Colonic mucosa (tissue), 4 donors: Measurements from ENCODE around the gene KRTAP5-3. TPM values are rescaled to one million over a fixed set of nuclear protein-coding genes. Genes with fewer than 3 reads are reported as not detected.
"Not testable (repeated sequence)": the region's sequence is repeated elsewhere in the genome, so short reads cannot be mapped to it uniquely, and the experiment has no call there.

ENCODE experiments used
- DNase-seq: peaks from one replicate; pipeline ENCODE4 v3.0.0-alpha.2; 2020
- H3K27ac ChIP-seq: fragments of 200-600 bp; one replicate; pipeline ENCODE4 v1.8.0; 2021
- H3K27me3 ChIP-seq: fragments of 200-600 bp; one replicate; pipeline ENCODE4 v1.8.0; 2021
- H3K36me3 ChIP-seq: fragments of 200-600 bp; one replicate; pipeline ENCODE4 v1.8.0; 2021
- H3K4me1 ChIP-seq: fragments of 200-600 bp; one replicate; pipeline ENCODE4 v1.8.0; 2021; ENCODE audit warnings: mild to moderate bottlenecking
- H3K4me3 ChIP-seq: fragments of 200-600 bp; one replicate; pipeline ENCODE4 v1.8.0; 2021
- H3K9ac ChIP-seq, 2 donors: one replicate each; pipeline ENCODE4 v1.7.0; 2013; ENCODE audit warnings: control low read depth in 2 of 2, low read depth in 2 of 2, low read length in 2 of 2
- H3K9me3 ChIP-seq: fragments of 200-600 bp; one replicate; pipeline ENCODE4 v1.8.0; 2021
- intact Hi-C: fragments of 100-400 bp; cut with DNase I; formaldehyde crosslinking; loops from one replicate; pipeline ENCODE4 v1.14.1; 2022
- total RNA-seq, 2 donors: library from RNA; stranded (reverse); fragmentation: NEBNext Ultra II Directional in 1 of 2; extraction: Animal tissue kit (Norgen Biotek cat#: 25700) in 1 of 2; gene quantifications; one replicate each; pipeline ENCODE4 v1.2.1, GENCODE V29; 2021
- TF ChIP-seq, protein P1 (sequence below): fragments of 200-600 bp; IDR thresholded peaks from one replicate; pipeline ENCODE4 v1.8.0; 2022; ENCODE audit warnings: antibody characterized with exemption, mild to moderate bottlenecking
- donor health status: healthy.
- donor health status: DM: no; HTN: no; CAD: no.
- donor health status: DM: no; HTN: no; CAD: no.

KRTAP5-3 gene
- total RNA-seq, 2 donors from 2014 or later: not detected

- H3K9ac ChIP-seq: no peak within 1 kb of the TSS
Measured at GRCh38 chr11:1622086-1622485, 13.8 kb upstream of the KRTAP5-3 start, which contains the start of gene KRTAP5-4. TSS of gene KRTAP5-4 (minus strand) at chr11:1622138. CDS start at chr11:1622093, 45 bp downstream.

DNA sequence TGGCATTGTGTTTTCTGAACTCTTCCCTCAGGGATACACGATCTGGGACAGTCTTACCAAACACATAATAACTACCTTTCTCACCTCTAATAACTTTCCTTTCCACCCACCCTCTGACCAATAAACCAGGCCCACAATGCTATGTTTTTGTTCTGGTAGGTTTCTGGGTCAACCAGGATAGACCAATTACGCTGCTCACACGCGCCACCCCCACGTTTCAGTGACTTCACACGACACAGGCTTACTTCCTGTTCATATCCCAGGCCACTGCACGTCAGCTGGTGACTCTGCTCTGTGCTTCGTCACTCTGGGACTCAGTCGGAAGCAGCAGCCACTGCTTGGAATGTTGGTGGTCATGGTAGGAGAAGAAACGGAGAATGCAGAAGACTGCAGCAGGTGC lies 11.2 kb upstream of the KRTAP5-3 start:
- Histone ChIP-seq H3K9ac (no peak overlapping the region), H3K9me3 (no peaks in the 10 kb centered on the region), H3K36me3 (no peaks in the 10 kb centered on the region), H3K4me3 (no peak overlapping the region), H3K4me1 (no peaks in the 10 kb centered on the region), H3K27ac (no peak overlapping the region), H3K27me3 (no peaks in the 10 kb centered on the region)
- no peak for DNase-seq
- TF ChIP-seq, protein P1, sequence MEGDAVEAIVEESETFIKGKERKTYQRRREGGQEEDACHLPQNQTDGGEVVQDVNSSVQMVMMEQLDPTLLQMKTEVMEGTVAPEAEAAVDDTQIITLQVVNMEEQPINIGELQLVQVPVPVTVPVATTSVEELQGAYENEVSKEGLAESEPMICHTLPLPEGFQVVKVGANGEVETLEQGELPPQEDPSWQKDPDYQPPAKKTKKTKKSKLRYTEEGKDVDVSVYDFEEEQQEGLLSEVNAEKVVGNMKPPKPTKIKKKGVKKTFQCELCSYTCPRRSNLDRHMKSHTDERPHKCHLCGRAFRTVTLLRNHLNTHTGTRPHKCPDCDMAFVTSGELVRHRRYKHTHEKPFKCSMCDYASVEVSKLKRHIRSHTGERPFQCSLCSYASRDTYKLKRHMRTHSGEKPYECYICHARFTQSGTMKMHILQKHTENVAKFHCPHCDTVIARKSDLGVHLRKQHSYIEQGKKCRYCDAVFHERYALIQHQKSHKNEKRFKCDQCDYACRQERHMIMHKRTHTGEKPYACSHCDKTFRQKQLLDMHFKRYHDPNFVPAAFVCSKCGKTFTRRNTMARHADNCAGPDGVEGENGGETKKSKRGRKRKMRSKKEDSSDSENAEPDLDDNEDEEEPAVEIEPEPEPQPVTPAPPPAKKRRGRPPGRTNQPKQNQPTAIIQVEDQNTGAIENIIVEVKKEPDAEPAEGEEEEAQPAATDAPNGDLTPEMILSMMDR: no peak
- intact Hi-C loops: no loop called here

More at GRCh38 chr11:1622086-1622485, 13.8 kb upstream of the KRTAP5-3 start, which contains the start of gene KRTAP5-4:
- intact Hi-C loops: no loop called here
- H3K36me3 ChIP-seq: no peaks in the 10 kb centered on the region
- no peak for DNase-seq
- H3K27ac ChIP-seq: no peak within 1 kb of the TSS
- H3K4me3 ChIP-seq: no peak within 1 kb of the TSS
- no peaks in the 10 kb centered on the region for H3K27me3 ChIP-seq
- no peaks in the 10 kb centered on the region for H3K4me1 ChIP-seq
- H3K9me3 ChIP-seq: no peaks in the 10 kb centered on the region
- TF ChIP-seq, protein P1: no peak

DNA sequence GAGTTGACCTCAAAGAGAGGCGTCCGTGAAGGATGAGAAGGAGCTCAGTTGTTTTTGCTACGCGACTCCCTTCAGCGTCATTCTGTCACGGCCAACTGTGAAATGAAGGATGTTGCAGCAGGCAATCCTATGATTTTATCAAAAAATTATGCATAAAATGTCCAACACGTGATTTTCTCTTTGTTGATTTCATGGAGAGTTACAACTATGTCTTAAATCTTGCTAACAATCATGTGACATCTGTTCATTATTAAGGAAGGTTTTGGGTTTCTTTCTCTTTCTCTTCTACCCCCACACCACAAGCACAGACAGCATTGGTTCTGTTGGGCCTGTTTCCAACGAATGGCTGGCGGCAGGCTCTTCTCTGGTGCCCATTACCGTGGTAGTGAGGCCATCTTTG lies 10.0 kb upstream of the KRTAP5-3 start:
- no peaks in the 10 kb centered on the region for H3K4me1 ChIP-seq
- no peak overlapping the region for H3K9ac ChIP-seq
- TF ChIP-seq, protein P1: no peak
- DNase-seq: no peak
- no peaks in the 10 kb centered on the region for H3K9me3 ChIP-seq
- no peaks in the 10 kb centered on the region for H3K27me3 ChIP-seq
- H3K36me3 ChIP-seq: no peaks in the 10 kb centered on the region
- H3K4me3 ChIP-seq: no peak overlapping the region
- no peak overlapping the region for H3K27ac ChIP-seq
- intact Hi-C loops: no loop called here

DNA sequence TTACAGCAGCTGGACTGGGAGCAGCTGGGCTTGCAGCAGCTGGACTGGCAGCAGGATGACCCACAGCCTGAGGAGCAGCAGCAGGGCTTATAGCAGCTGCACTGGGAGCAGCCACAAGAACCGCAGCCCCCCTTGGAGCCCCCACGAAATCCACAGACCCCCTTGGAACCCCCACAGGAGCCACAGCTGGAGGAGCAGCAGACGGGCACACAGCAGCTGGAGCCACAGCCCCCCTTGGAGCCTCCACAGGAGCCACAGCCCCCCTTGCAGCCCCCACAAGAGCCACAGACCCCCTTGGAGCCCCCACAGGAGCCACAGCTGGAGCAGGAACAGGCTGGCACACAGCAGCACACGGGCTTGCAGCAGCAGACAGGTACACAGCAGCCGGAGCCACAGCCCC lies 362 bp downstream of the KRTAP5-3 start:
- H3K4me3 ChIP-seq, H3K9me3 ChIP-seq, H3K27ac ChIP-seq, DNase-seq, intact Hi-C loops, H3K9ac ChIP-seq, H3K27me3 ChIP-seq, H3K36me3 ChIP-seq, H3K4me1 ChIP-seq: not testable (repeated sequence)

- DNase-seq: not testable (repeated sequence)
Measured at GRCh38 chr11:1607156-1607845, 962 bp downstream of the KRTAP5-3 start.

DNA sequence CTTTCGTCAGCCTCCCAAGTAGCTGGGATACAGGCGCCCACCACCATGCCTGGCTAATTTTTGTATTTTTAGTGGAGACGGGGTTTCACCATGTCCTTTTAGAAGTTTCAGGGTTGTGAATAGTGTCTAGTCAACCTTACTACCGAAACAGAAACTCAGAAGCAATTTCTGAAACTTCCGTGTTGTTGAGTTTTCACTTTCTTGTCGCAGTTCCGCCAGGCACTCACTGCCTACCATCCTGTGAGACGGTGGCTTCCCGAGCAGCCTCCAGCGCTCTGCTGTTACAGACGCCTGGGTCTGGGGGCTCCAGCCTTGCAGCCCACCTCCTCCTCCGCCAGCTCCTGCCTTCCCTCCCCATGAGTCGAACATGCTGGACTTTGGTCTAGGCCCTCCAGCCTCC lies 2.3 kb downstream of the KRTAP5-3 start:
- H3K9me3 ChIP-seq, H3K4me1 ChIP-seq, DNase-seq, H3K9ac ChIP-seq, H3K4me3 ChIP-seq, intact Hi-C loops, H3K27ac ChIP-seq, H3K36me3 ChIP-seq, H3K27me3 ChIP-seq: not testable (repeated sequence)

More at GRCh38 chr11:1607156-1607845, 962 bp downstream of the KRTAP5-3 start:
- H3K27me3 ChIP-seq, H3K9me3 ChIP-seq, intact Hi-C loops, H3K4me1 ChIP-seq, H3K36me3 ChIP-seq, H3K9ac ChIP-seq, H3K27ac ChIP-seq, H3K4me3 ChIP-seq: not testable (repeated sequence)

DNA sequence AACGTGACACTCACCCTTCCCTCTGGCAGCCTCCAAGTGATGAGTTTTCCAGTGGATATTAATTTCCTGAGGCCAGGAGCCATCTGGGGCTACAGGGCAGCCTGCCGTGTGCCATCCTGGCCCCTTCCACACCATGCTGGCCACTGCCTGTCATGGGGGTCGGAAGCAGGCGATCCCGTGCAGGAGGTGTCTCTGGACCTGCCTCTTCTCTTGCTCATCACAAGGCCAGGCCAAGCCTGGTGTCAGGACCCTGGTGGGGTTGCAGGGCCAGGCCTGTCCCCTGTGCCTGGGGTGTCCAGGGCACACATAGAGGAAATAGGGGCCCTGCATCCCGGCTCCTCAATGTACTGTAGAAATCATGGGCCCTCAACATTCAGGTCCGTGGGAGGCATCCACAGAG lies 3.6 kb downstream of the KRTAP5-3 start:
- no peaks in the 10 kb centered on the region for H3K27me3 ChIP-seq

More for the DNA sequence above, 3.6 kb downstream of the KRTAP5-3 start:
- no peaks in the 10 kb centered on the region for H3K4me1 ChIP-seq
- no peak overlapping the region for H3K27ac ChIP-seq
- no peak overlapping the region for H3K9ac ChIP-seq
- intact Hi-C loops: no loop called here
- H3K4me3 ChIP-seq: no peak overlapping the region
- TF ChIP-seq, protein P1: no peak
- no peaks in the 10 kb centered on the region for H3K36me3 ChIP-seq
- H3K9me3 ChIP-seq: no peaks in the 10 kb centered on the region
- no peak for DNase-seq
